ENCODE data around the gene CFAP46. TPM values are rescaled to one million over a fixed set of nuclear protein-coding genes. Genes with fewer than 3 reads are reported as not detected.
"Not testable (repeated sequence)": the region's sequence is repeated elsewhere in the genome, so short reads cannot be mapped to it uniquely, and the experiment has no call there.

The CFAP46 gene
- total and polyA plus RNA-seq, 2 donors: 0.53 TPM; not detected in 1

GRCh38 chr10:132939957-132940790, 2.2 kb downstream of the CFAP46 start:
- 55% methylated on average over 24 of the region's 24 CpGs for WGBS
- H3K4me1 ChIP-seq (ENCODE audit: insufficient read depth): no peaks in the 10 kb centered on the region
- no peaks in the 10 kb centered on the region for H3K36me3 ChIP-seq (ENCODE audit: insufficient read depth)
- DNase-seq (ENCODE audit: extremely low spot score): no peak
- no peak overlapping the region for H3K27ac ChIP-seq (ENCODE audit: low read depth)
- H3K4me3 ChIP-seq (ENCODE audit: low read depth, low read length): no peak overlapping the region

- no peaks in the 10 kb centered on the region for H3K4me1 ChIP-seq (ENCODE audit: insufficient read depth)
- H3K4me3 ChIP-seq (ENCODE audit: low read depth, low read length): no peak overlapping the region
- 94% methylated on average over 15 of the region's 15 CpGs for WGBS
- H3K27ac ChIP-seq (ENCODE audit: low read depth): no peak overlapping the region
- no peaks in the 10 kb centered on the region for H3K36me3 ChIP-seq (ENCODE audit: insufficient read depth)
- DNase-seq (ENCODE audit: extremely low spot score): no peak
These were observed 2.9 kb downstream of the CFAP46 start for GRCh38 chr10:132939378-132939955.

- DNase-seq (ENCODE audit: extremely low spot score): no peak
- Histone ChIP-seq H3K36me3 (ENCODE audit: insufficient read depth) (no peaks in the 10 kb centered on the region), H3K4me3 (ENCODE audit: low read depth, low read length) (no peak overlapping the region), H3K27ac (ENCODE audit: low read depth) (no peak overlapping the region), H3K4me1 (ENCODE audit: insufficient read depth) (no peaks in the 10 kb centered on the region)
- WGBS: 53% methylated on average over 27 of the region's 27 CpGs
These were observed 3.7 kb downstream of the CFAP46 start for GRCh38 chr10:132938472-132939339.

GRCh38 chr10:132937861-132938260, 4.5 kb downstream of the CFAP46 start:
- H3K4me1 ChIP-seq (ENCODE audit: insufficient read depth): no peaks in the 10 kb centered on the region
- H3K27ac ChIP-seq (ENCODE audit: low read depth): no peak overlapping the region
- DNase-seq (ENCODE audit: extremely low spot score): no peak
- H3K36me3 ChIP-seq (ENCODE audit: insufficient read depth): no peaks in the 10 kb centered on the region
- H3K4me3 ChIP-seq (ENCODE audit: low read depth, low read length): no peak overlapping the region
- WGBS: 83% methylated on average over 19 of the region's 19 CpGs

GRCh38 chr10:132934953-132935352, 7.4 kb downstream of the CFAP46 start:
- Histone ChIP-seq H3K4me3 (ENCODE audit: low read depth, low read length) (no peak overlapping the region), H3K4me1 (ENCODE audit: insufficient read depth) (no peaks in the 10 kb centered on the region), H3K27ac (ENCODE audit: low read depth) (no peak overlapping the region), H3K36me3 (ENCODE audit: insufficient read depth) (no peaks in the 10 kb centered on the region)
- no peak for DNase-seq (ENCODE audit: extremely low spot score)
- 81% methylated on average over 6 of the region's 6 CpGs for WGBS

GRCh38 chr10:132933308-132934042, 8.9 kb downstream of the CFAP46 start:
- WGBS: 93% methylated on average over 30 of the region's 30 CpGs
- H3K4me1 ChIP-seq (ENCODE audit: insufficient read depth): no peaks in the 10 kb centered on the region
- no peak overlapping the region for H3K27ac ChIP-seq (ENCODE audit: low read depth)
- DNase-seq (ENCODE audit: extremely low spot score): no peak
- no peaks in the 10 kb centered on the region for H3K36me3 ChIP-seq (ENCODE audit: insufficient read depth)
- no peak overlapping the region for H3K4me3 ChIP-seq (ENCODE audit: low read depth, low read length)

GRCh38 chr10:132932461-132933307, 9.7 kb downstream of the CFAP46 start:
- no peak for DNase-seq (ENCODE audit: extremely low spot score)

GRCh38 chr10:132931258-132932250, 10.8 kb downstream of the CFAP46 start:
- H3K4me1 ChIP-seq (ENCODE audit: insufficient read depth); H3K36me3 ChIP-seq (ENCODE audit: insufficient read depth); H3K27ac ChIP-seq (ENCODE audit: low read depth); DNase-seq (ENCODE audit: extremely low spot score); H3K4me3 ChIP-seq (ENCODE audit: low read depth, low read length): not testable (repeated sequence)
- whole genome bisulfite sequencing: 75% methylated on average over 6 of the region's 6 CpGs

More at GRCh38 chr10:132932461-132933307, 9.7 kb downstream of the CFAP46 start:
- no peak overlapping the region for H3K27ac ChIP-seq (ENCODE audit: low read depth)
- no peak overlapping the region for H3K4me3 ChIP-seq (ENCODE audit: low read depth, low read length)
- no peaks in the 10 kb centered on the region for H3K36me3 ChIP-seq (ENCODE audit: insufficient read depth)
- 92% methylated on average over 25 of the region's 25 CpGs for WGBS
- no peaks in the 10 kb centered on the region for H3K4me1 ChIP-seq (ENCODE audit: insufficient read depth)

- H3K4me3 ChIP-seq (ENCODE audit: low read depth, low read length); H3K27ac ChIP-seq (ENCODE audit: low read depth); H3K4me1 ChIP-seq (ENCODE audit: insufficient read depth); DNase-seq (ENCODE audit: extremely low spot score); H3K36me3 ChIP-seq (ENCODE audit: insufficient read depth): not testable (repeated sequence)
- WGBS: 81% methylated on average over 2 of the region's 3 CpGs
These were observed 11.7 kb downstream of the CFAP46 start for GRCh38 chr10:132930701-132931100.

- Histone ChIP-seq H3K36me3 (ENCODE audit: insufficient read depth) (no peaks in the 10 kb centered on the region), H3K4me1 (ENCODE audit: insufficient read depth) (no peaks in the 10 kb centered on the region), H3K4me3 (ENCODE audit: low read depth, low read length) (no peak overlapping the region), H3K27ac (ENCODE audit: low read depth) (no peak overlapping the region)
- no peak for DNase-seq (ENCODE audit: extremely low spot score)
- 85% methylated on average over 10 of the region's 10 CpGs for WGBS
These were observed 12.3 kb downstream of the CFAP46 start for GRCh38 chr10:132929953-132930548.

- Histone ChIP-seq H3K4me1 (ENCODE audit: insufficient read depth) (no peaks in the 10 kb centered on the region), H3K4me3 (ENCODE audit: low read depth, low read length) (no peak overlapping the region), H3K36me3 (ENCODE audit: insufficient read depth) (no peaks in the 10 kb centered on the region), H3K27ac (ENCODE audit: low read depth) (no peak overlapping the region)
- 84% methylated on average over 12 of the region's 12 CpGs for WGBS
- no peak for DNase-seq (ENCODE audit: extremely low spot score)
These were observed 12.9 kb downstream of the CFAP46 start for GRCh38 chr10:132929480-132929879.
